GM18505 (cell line): ENCODE measurements around the gene IGSF9B.
"Not testable (repeated sequence)": the region's sequence is repeated elsewhere in the genome, so short reads cannot be mapped to it uniquely, and the experiment has no call there.

ENCODE experiments used
- ATAC-seq: cut with Tn5 transposase; IDR thresholded peaks from one replicate; pipeline ENCODE4 v1.9.1; 2021; ENCODE audit not compliant: unreplicated experiment
- POLR2A ChIP-seq: IDR thresholded peaks from 4 replicates; pipeline ENCODE4 v1.6.1; 2011; ENCODE audit warnings: borderline replicate concordance; ENCODE audit not compliant: insufficient read depth, insufficient read length; ENCODE audit errors: extremely low read depth

IGSF9B gene

GRCh38 chr11:133956650-133957633 lies at the start of gene IGSF9B:
Gene IGSF9B (minus strand): TSS chr11:133956968. CDS start chr11:133956754, 214 bp downstream.
- TF ChIP-seq POLR2A = no peak
- peak; percentile 98 for ATAC-seq

- ATAC-seq = no peak
- no peak for TF ChIP-seq POLR2A
These were observed 47.9 kb upstream of the IGSF9B start for GRCh38 chr11:134004496-134005172.

GRCh38 chr11:134003792-134004495 lies 47.2 kb upstream of the IGSF9B start:
- TF ChIP-seq POLR2A = no peak
- no peak for ATAC-seq

- not testable (repeated sequence) for ATAC-seq
These were observed 46.1 kb upstream of the IGSF9B start for GRCh38 chr11:134002819-134003218.

GRCh38 chr11:134002338-134002737 lies 45.6 kb upstream of the IGSF9B start:
- not testable (repeated sequence) for ATAC-seq

- no peak for ATAC-seq
- TF ChIP-seq POLR2A = no peak
These were observed 44.8 kb upstream of the IGSF9B start for GRCh38 chr11:134001596-134001995.

GRCh38 chr11:134001088-134001487 lies 44.3 kb upstream of the IGSF9B start:
- no peak for ATAC-seq
- TF ChIP-seq POLR2A = no peak

- no peak for ATAC-seq
- no peak for TF ChIP-seq POLR2A
These were observed 42.6 kb upstream of the IGSF9B start for GRCh38 chr11:133999355-133999754.

GRCh38 chr11:133997554-133997953 lies 40.8 kb upstream of the IGSF9B start:
- no peak for ATAC-seq
- TF ChIP-seq POLR2A = no peak

GRCh38 chr11:133996671-133997070 lies 39.9 kb upstream of the IGSF9B start:
- no peak for ATAC-seq
- TF ChIP-seq POLR2A = no peak

- ATAC-seq = no peak
- no peak for TF ChIP-seq POLR2A
These were observed 38.3 kb upstream of the IGSF9B start for GRCh38 chr11:133995066-133995465.

GRCh38 chr11:133993921-133994320 lies 37.2 kb upstream of the IGSF9B start:
- TF ChIP-seq POLR2A = no peak
- ATAC-seq = no peak

GRCh38 chr11:133993107-133993506 lies 36.3 kb upstream of the IGSF9B start:
- TF ChIP-seq POLR2A = no peak
- no peak for ATAC-seq

- no peak for TF ChIP-seq POLR2A
- ATAC-seq = no peak
These were observed 35.4 kb upstream of the IGSF9B start for GRCh38 chr11:133992121-133992520.

GRCh38 chr11:133991101-133991500 lies 34.3 kb upstream of the IGSF9B start:
- no peak for ATAC-seq
- TF ChIP-seq POLR2A = no peak
